SK-N-SH treated with all-trans-retinoic acid at 6 μM for 48 hours (cell line): ENCODE data around the gene JAGN1.

Source experiments
- BACH2 ChIP-seq: fragments of 250-450 bp; sonication (Bioruptor Pico); IDR thresholded peaks from 2 replicates; pipeline ENCODE4 v1.9.0; 2021; ENCODE audit warnings: mild to moderate bottlenecking, borderline replicate concordance
- RARB ChIP-seq: fragments of 250-450 bp; sonication (Bioruptor Pico); IDR thresholded peaks from 2 replicates; pipeline ENCODE4 v1.8.0; 2021; ENCODE audit warnings: mild to moderate bottlenecking, moderate library complexity
- SNAI2 ChIP-seq: fragments of 250-450 bp; sonication (Bioruptor Pico); IDR thresholded peaks from 2 replicates; pipeline ENCODE4 v1.5.0; 2020; ENCODE audit warnings: mild to moderate bottlenecking, moderate library complexity
- TCF4 ChIP-seq: fragments of 250-450 bp; sonication (Bioruptor Pico); IDR thresholded peaks from 2 replicates; pipeline ENCODE4 v1.8.0; 2021; ENCODE audit warnings: mild to moderate bottlenecking, moderate library complexity, borderline replicate concordance
- ZFP30 ChIP-seq: fragments of 450-650 bp; formaldehyde crosslinking; IDR thresholded peaks from 2 replicates; pipeline ENCODE4 v1.5.0; 2022; ENCODE audit warnings: mild to moderate bottlenecking, moderate library complexity
- ZNF70 ChIP-seq: fragments of 450-650 bp; formaldehyde crosslinking; IDR thresholded peaks from 2 replicates; pipeline ENCODE4 v1.5.0; 2020; ENCODE audit warnings: mild to moderate bottlenecking, moderate library complexity
- TF ChIP-seq, protein P1 (sequence below): fragments of 250-450 bp; sonication (Bioruptor Pico); IDR thresholded peaks from 2 replicates; pipeline ENCODE4 v1.8.0; 2020; ENCODE audit warnings: mild to moderate bottlenecking, moderate library complexity, borderline replicate concordance
- TF ChIP-seq, protein P2 (sequence below): fragments of 250-450 bp; sonication (Bioruptor Pico); IDR thresholded peaks from 2 replicates; pipeline ENCODE4 v1.5.1; 2020; ENCODE audit warnings: low read depth, mild to moderate bottlenecking, moderate library complexity

DNA sequence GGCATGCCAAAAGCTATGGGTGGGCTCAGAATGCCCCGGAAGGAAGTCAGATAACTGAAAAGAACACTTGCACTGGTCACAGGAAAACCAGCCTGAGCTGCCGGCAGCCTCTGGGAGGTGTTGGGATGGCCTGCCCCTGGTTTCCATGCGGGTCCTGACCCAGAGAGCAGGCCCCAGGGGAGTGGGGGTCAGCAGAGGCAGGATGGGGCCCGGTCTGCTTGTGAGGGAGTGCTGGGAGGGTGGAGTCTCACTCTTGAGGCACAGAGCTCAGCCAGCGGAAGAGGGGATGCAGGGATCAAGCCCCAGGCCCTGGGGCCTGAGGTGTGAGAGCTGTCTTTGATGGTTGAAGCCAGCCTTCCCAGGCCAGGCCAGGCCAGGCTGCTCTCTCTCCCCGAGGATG lies 44.2 kb upstream of the JAGN1 start:
- TF ChIP-seq SNAI2 (CRISPR knock-in tag) (no peak), ZFP30 (CRISPR knock-in tag) (no peak), BACH2 (CRISPR knock-in tag) (no peak), RARB (CRISPR knock-in tag) (no peak), TCF4 (CRISPR knock-in tag) (no peak), ZNF70 (no peak)
- TF ChIP-seq, protein P1, sequence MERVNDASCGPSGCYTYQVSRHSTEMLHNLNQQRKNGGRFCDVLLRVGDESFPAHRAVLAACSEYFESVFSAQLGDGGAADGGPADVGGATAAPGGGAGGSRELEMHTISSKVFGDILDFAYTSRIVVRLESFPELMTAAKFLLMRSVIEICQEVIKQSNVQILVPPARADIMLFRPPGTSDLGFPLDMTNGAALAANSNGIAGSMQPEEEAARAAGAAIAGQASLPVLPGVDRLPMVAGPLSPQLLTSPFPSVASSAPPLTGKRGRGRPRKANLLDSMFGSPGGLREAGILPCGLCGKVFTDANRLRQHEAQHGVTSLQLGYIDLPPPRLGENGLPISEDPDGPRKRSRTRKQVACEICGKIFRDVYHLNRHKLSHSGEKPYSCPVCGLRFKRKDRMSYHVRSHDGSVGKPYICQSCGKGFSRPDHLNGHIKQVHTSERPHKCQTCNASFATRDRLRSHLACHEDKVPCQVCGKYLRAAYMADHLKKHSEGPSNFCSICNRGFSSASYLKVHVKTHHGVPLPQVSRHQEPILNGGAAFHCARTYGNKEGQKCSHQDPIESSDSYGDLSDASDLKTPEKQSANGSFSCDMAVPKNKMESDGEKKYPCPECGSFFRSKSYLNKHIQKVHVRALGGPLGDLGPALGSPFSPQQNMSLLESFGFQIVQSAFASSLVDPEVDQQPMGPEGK (CRISPR knock-in tag), result no peak
- TF ChIP-seq, protein P2, sequence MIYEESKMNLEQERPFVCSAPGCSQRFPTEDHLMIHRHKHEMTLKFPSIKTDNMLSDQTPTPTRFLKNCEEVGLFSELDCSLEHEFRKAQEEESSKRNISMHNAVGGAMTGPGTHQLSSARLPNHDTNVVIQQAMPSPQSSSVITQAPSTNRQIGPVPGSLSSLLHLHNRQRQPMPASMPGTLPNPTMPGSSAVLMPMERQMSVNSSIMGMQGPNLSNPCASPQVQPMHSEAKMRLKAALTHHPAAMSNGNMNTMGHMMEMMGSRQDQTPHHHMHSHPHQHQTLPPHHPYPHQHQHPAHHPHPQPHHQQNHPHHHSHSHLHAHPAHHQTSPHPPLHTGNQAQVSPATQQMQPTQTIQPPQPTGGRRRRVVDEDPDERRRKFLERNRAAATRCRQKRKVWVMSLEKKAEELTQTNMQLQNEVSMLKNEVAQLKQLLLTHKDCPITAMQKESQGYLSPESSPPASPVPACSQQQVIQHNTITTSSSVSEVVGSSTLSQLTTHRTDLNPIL, result no peak
